NCI-H1092 treated with DMSO at 0.1 percent for 48 hours (cell line): ENCODE data around the gene CCK.
"Not testable (repeated sequence)": the region's sequence is repeated elsewhere in the genome, so short reads cannot be mapped to it uniquely, and the experiment has no call there.

Experiments
- DNase-seq: peaks from one replicate; lab custom pipeline; 2025; lab: John Stamatoyannopoulos, UW

Gene CCK

GRCh38 chr3:42266085-42266484 is at the start of gene CCK:
CCK (minus strand) TSS chr3:42266185; CDS start chr3:42263630, 2,555 bp downstream.
- DNase-seq, result no peak

- no peak for DNase-seq
Observed at GRCh38 chr3:42314411-42314810, 48.4 kb upstream of the CCK start.

DNA sequence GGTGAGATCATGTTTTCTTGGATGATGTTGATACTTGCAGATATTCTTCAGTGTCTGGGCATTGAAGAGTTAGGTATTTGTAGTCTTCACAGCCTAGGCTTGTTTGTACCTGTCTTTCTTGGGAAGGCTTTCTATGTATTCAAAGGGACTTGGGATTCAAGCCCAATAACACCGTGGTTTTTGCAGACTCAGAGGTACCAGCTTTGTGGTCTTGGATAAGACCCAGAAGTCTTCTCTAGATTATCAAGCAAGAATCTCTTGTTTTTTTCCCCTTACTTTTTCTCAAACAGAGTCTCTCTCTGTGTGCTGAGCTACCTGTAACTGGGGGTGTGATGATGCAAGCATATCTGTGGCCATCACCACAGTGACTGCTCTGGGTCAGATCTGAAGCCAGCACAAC is 42.7 kb upstream of the CCK start:
- no peak for DNase-seq

- no peak for DNase-seq
Observed at GRCh38 chr3:42306499-42306898, 40.5 kb upstream of the CCK start.

DNA sequence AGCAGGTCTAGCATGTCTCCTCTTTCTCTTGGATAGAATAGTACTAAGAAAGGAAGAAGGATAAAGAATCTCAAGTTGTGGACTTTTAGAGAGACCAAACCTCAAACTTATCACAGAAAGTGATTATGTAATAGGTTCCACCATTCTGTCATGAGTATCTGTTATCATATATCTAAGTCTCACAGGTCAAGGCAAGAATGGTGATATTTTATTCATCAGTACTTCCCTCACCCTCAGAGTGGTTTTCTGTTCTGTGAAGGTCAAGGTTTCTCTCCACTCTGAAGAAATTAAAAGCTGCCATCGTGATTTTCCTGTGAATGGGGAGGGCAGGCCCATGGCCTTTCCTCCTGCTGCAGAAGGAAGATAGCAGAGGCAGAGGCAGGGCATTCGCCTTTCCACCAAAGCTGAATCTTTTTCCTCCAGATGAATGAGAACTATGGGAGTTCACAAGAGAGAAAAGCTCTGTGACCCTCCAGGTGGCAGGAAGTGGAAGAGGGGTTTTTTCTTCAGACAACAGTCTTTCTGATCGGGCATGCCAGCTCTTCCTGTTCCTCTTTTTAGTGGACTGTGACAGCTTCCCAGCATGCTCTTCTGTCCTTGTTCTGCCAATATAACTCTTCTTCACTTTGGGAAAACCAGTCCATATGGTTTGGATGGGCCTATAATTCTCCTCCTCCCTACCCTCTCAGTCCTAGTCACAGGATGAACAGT is 37.1 kb upstream of the CCK start:
- no peak for DNase-seq

- DNase-seq, result no peak
Observed at GRCh38 chr3:42301446-42302175, 35.6 kb upstream of the CCK start.

DNA sequence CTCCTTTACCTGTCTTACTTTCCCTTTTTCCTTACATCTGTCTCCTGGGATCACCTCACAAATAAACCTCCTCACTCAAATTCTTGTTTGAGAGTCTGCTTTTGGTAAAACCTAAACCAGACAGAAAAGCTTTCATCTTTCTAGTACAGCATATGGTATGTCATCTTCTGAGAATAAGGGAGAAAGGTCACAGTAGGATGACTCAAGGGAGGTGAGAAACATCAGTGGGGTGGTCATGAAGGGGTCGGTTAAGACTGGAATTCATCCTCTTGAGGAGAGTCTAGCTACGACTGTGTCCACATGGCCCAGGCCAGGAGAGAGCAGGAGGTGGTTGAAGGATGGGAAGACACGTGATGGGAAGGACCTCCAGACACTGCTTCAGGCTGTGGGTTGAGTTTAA is 34.8 kb upstream of the CCK start:
- DNase-seq, result no peak

DNA sequence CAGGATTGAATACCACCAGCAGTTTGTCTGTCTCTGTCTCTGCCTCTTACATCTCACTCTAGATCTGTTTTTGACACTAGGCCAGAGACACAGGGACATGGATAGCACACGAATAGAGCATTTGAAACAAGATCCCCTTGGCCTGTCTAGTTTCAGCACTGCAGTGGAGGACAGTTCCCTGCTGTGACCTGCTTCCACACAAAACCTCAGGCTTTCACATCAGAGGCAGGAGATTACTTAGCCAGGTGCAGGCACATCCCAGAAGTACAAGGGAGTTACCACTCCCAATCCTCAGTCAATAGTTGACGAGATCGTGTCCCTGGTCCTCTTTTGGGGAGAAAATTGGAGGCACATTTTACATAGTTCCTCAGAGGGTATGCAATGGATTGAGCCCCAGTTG is 34.0 kb upstream of the CCK start:
- peak; percentile 1 for DNase-seq

DNA sequence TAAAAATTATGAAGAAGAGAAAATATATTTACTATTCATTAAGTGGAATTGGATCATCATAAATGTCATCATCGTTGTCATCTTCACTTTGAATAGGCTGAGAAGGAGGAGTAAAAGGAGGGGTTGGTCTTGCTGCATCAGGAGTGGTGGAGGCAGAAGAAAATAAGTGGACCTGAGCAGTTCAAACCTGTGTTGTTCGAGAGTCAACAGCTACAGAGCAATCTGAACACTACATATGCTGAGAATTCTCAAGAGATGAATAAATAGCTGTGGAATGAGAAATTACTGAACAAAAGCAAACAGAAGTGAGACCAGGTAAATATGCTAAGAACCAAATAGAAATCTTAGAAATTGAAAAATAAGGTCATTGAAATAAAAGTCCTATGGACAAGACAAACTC is 32.3 kb upstream of the CCK start:
- no peak for DNase-seq

DNA sequence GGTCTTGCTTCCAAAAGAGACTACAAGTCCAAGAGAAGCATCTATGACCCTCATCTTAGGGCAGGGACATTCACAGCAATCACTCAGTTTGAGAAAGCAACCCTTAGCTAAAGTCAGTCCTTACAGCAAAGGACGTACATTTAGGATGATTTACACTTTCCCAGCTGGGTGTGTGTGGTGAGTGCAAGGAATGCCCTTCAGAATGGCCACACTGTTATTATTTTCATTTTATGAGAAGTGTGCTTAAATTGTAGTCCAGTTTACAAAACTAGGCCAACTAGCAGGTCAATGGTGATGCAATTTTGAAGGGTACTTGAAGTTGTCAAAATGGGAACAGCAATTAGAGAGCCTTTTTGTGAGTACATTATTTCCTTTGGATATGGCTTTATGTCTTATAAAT is 26.0 kb upstream of the CCK start:
- DNase-seq, result no peak

DNA sequence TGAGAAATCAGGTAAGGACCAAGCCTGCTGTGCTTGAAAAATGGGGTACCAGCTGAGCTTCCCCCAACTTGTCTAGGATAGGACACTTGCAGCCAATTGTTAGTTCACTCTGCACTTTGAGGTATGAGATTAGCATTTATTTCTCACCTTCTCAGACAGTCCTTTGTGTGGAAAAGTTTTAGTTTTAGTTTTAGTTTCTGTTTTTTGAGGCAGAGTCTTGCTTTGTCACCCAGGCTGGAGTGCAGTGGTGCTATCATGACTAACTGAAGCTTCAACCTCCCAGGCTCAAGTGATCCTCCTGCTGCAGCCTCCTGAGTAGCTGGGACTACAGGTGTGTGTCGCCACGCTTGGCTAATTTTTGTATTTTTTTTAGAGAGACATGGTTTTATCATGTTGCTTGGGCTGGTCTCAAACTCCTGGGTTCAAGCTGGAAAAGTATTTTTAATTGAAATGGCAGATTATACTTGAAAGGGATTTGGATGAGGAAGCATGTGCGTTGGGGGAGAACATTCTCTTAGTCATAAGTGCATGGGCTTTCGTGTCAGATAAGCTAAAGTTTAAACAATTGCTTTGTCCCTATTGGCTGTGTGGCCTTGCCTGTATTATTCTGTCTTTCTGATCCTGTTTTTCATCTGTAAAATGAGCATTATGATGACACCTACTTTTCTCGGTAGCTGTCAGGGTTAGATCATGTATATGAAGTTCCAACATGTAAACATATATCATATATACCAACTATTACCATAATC is 25.2 kb upstream of the CCK start:
- no peak for DNase-seq

- DNase-seq, result peak; percentile 3
Observed at GRCh38 chr3:42289026-42289425, 23.0 kb upstream of the CCK start.

- no peak for DNase-seq
Observed at GRCh38 chr3:42288385-42288784, 22.4 kb upstream of the CCK start.

GRCh38 chr3:42287423-42287822 is 21.4 kb upstream of the CCK start:
- not testable (repeated sequence) for DNase-seq

DNA sequence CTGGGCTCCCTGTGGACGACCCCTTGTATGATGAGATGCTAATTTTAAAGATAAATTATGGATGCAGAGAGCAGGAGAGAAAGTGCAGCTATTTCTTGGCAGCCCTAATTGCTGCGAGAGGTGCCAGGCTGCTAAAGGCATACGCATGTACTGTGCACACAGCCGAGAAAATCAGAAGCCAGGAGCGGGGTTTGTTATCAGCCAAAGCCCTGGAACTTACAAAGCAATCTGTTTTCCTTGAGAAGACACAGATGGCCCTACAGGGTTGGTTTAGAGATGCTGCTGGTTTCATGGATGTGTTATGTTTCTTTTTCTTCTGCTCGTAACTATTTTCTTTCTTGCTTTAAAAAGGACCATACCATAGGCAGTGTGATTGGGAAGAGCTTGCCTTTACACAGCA is 11.7 kb upstream of the CCK start:
- no peak for DNase-seq

DNA sequence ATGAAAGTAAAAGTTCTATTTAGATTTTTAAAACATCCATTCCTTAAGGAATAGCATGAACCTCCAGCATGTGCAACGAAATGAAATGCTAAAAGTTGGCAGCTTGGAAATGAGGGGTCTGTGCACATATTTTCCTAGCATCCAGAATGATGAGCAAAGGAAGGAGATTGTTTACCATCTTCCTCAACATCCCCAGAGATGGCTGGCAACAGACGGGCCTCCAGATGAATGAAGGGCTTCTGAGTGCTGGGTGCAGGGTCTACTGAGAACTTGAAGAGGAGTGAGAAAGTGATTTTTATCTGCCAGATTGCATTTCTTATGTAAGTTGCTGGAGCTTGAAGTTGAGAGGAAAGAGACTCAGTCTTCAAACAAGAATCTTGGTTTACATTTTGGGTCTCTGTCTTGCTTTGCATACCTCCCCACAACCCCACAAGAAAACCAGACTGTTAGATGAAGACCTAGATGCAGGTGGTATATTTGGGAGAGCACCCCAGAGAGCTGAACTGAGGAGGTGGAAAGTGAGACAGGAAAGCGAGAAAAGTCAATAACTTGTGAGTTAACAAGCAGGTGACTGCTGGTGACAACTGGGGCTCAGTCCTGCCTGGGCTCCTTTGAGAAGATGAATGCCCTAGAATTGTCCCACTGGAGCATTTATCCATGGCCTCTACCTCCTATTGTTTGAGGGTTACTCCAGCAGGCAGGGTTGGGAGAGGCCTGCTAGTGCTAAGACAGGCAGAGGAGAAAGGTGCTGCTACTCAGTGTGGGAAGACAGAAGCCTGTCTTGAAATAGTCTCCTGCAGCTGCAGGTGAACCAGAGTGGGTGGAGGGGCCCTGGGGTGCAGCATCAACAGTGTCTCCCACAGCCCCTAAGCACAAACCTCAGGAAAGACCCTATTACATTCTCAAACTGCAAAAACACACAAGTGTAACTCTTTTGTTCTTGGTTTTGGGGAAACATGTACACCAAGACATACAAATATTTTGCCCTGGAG is 10.5 kb upstream of the CCK start:
- DNase-seq, result no peak

- DNase-seq, result no peak
Observed at GRCh38 chr3:42275217-42275616, 9.2 kb upstream of the CCK start.

- no peak for DNase-seq
Observed at GRCh38 chr3:42274266-42274665, 8.3 kb upstream of the CCK start.

GRCh38 chr3:42273361-42273760 is 7.4 kb upstream of the CCK start:
- DNase-seq, result no peak

- DNase-seq, result no peak
Observed at GRCh38 chr3:42271786-42272185, 5.8 kb upstream of the CCK start.

- DNase-seq, result peak; percentile 60
Observed at GRCh38 chr3:42270561-42270960, 4.6 kb upstream of the CCK start.

DNA sequence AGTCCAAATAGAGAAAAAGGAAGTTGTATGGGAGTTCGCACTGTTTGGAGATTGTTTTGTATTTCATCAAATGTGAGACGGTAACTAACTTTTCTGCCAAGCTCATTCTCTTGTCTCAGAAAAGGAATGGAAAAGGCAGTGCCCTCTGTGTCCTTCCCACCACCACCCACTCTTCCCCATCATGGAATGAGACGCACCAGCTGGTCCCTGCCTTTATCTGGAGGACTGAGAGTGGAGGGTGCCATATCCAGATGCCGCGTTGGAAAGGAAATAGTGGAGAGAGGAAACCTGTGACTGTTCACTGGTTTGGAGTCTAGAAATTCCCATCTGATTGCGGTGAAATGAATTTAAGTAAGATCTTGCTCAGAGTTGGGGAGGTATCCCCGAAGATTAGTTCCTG is 3.7 kb upstream of the CCK start:
- DNase-seq, result no peak
